Activated gamma-delta T cell (primary cell): ENCODE data around the gene DKKL1.

Experiments
- DNase-seq: peaks from one replicate; lab custom pipeline; 2025; lab: John Stamatoyannopoulos, UW

DKKL1 gene

GRCh38 chr19:49338023-49338677 lies 25.5 kb upstream of the DKKL1 start:
- no peak for DNase-seq

GRCh38 chr19:49338691-49339300 lies 24.9 kb upstream of the DKKL1 start:
- DNase-seq, result no peak

- DNase-seq, result no peak
Observed at GRCh38 chr19:49339301-49340068, 24.2 kb upstream of the DKKL1 start.

GRCh38 chr19:49340069-49340864 lies 23.4 kb upstream of the DKKL1 start:
- no peak for DNase-seq

- no peak for DNase-seq
Observed at GRCh38 chr19:49340865-49341718, 22.6 kb upstream of the DKKL1 start.

- no peak for DNase-seq
Observed at GRCh38 chr19:49342291-49342721, 21.4 kb upstream of the DKKL1 start.

- no peak for DNase-seq
Observed at GRCh38 chr19:49343123-49343522, 20.6 kb upstream of the DKKL1 start.

GRCh38 chr19:49344505-49345423 lies 18.9 kb upstream of the DKKL1 start:
- DNase-seq, result no peak

- DNase-seq, result no peak
Observed at GRCh38 chr19:49347191-49347590, 16.5 kb upstream of the DKKL1 start.

- no peak for DNase-seq
Observed at GRCh38 chr19:49347835-49348234, 15.8 kb upstream of the DKKL1 start.

- no peak for DNase-seq
Observed at GRCh38 chr19:49348305-49349189, 15.1 kb upstream of the DKKL1 start.

GRCh38 chr19:49349567-49349966 lies 14.1 kb upstream of the DKKL1 start:
- DNase-seq, result no peak

GRCh38 chr19:49355909-49356353 lies 7.7 kb upstream of the DKKL1 start:
- DNase-seq, result no peak

GRCh38 chr19:49356382-49356781 lies 7.3 kb upstream of the DKKL1 start:
- no peak for DNase-seq

GRCh38 chr19:49357186-49357585 lies 6.5 kb upstream of the DKKL1 start:
- DNase-seq, result no peak

- no peak for DNase-seq
Observed at GRCh38 chr19:49359851-49360820, 3.5 kb upstream of the DKKL1 start.

GRCh38 chr19:49361438-49362047 lies 2.1 kb upstream of the DKKL1 start:
- no peak for DNase-seq
